GM18868 (cell line): Measurements from ENCODE around the gene OR8B8.
"Not testable (repeated sequence)": the region's sequence is repeated elsewhere in the genome, so short reads cannot be mapped to it uniquely, and the experiment has no call there.

Source experiments
- ATAC-seq: cut with Tn5 transposase; IDR thresholded peaks from one replicate; pipeline ENCODE4 v1.9.1; 2021; ENCODE audit warnings: mild to moderate bottlenecking, moderate library complexity; ENCODE audit not compliant: unreplicated experiment

OR8B8 gene

GRCh38 chr11:124442442-124442841, 3.1 kb downstream of the OR8B8 start:
- no peak for ATAC-seq

- ATAC-seq = no peak
These were observed 4.0 kb downstream of the OR8B8 start for GRCh38 chr11:124441519-124441918.

DNA sequence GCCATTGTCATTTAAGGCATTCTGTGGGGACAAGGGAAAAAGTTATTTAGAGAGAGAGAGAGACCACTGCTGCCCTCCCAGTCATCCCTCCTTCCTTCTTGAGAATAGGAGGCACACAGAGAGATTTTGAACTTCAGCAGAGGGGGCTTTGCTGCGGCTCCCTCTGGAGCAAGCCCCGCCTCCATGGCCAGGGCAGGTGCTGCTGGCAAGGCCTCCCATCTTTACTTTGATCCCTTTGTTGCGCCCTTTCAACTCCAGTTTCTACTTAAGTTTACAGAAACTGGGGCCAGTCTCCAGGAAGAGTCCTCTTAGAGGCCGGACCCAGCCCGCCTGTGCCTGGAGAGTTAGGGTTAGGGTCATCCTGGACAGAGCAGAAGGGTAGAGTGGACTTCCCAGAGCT, 4.4 kb downstream of the OR8B8 start:
- no peak for ATAC-seq

- no peak for ATAC-seq
These were observed 4.9 kb downstream of the OR8B8 start for GRCh38 chr11:124440608-124441007.

- ATAC-seq = no peak
These were observed 10.8 kb downstream of the OR8B8 start for GRCh38 chr11:124434699-124435098.

GRCh38 chr11:124429599-124429998, 15.9 kb downstream of the OR8B8 start:
- ATAC-seq = no peak

- ATAC-seq = no peak
These were observed 21.0 kb downstream of the OR8B8 start, which contains the start of gene OR8B4 for GRCh38 chr11:124424384-124424921. Gene OR8B4, minus strand, starts transcription at chr11:124424871. Its CDS starts 0 bp downstream, at chr11:124424871.

- no peak for ATAC-seq
These were observed 24.5 kb downstream of the OR8B8 start for GRCh38 chr11:124421043-124421442.

DNA sequence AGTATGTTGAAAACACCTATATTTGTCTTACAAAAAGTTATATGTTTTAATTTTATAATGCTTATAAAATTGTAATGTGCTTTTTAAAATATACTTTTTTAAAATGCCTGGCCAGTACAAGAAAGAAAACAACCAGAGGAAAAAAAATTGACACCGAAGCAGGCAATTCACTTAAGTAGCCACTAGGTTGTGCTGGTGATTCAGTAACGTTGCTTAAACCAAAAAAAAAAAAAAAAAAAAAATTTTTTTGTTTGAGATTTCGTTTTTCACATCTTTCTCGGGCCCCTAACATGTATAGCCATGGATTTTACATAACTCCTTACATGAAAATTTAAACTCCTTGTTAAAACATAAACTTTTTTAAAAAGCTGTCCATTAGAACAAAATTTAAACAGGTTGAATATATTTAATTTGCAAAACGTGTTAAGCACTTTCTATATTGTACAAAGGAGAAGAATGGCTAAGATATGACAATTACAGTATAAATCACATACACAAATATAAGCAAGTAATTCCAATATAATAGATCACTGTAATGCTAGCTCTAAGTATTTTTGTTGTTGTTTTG, 30.1 kb downstream of the OR8B8 start:
- ATAC-seq = no peak

GRCh38 chr11:124409906-124410305, 35.6 kb downstream of the OR8B8 start:
- no peak for ATAC-seq

DNA sequence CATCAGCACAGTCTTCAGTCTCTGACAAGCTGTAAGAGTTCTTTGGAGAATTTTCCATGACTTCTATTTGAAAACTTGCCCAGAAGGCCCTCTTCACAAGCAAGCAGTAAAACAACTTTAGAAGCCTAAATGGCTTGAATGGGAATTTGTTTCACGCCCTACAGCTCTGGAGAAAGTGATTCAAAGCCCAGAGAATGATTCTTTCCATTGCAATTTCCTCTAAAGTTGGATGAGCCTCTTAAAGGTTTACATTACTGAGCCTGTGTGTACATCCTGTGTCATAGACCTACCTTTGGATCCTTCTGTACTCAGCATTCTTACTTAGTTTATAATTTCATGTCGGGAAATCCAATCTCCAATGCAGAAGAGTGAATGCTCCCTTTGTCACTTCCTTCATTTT, 39.9 kb downstream of the OR8B8 start:
- ATAC-seq = no peak

- ATAC-seq = not testable (repeated sequence)
These were observed 42.3 kb downstream of the OR8B8 start for GRCh38 chr11:124403186-124403585.

- ATAC-seq = peak; percentile 93
These were observed 43.1 kb downstream of the OR8B8 start for GRCh38 chr11:124402326-124402922.

DNA sequence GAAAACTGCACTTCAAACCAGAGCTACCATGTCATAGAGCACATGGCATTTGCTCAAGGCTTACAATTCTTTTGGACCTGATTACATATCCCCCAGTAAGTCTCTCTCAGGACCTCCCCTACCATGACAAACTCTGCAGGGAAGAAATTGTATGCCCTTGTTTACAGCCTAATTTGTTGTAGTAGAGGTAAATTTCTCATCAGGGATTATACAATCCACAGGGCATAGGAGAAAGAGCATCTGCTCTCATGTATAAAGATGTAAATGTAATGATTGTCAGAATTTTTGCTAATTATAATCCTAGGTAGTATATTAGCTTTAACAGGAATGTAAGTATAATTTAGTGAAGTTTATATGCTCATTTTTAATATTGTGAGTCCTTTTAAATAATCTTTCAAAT, 46.6 kb downstream of the OR8B8 start, which contains the start of gene OR8B3:
OR8B3 (minus strand) TSS at position 101 of the 400 bp plus-strand sequence. CDS start 1,673 bp downstream, outside the sequence.
- ATAC-seq = no peak

DNA sequence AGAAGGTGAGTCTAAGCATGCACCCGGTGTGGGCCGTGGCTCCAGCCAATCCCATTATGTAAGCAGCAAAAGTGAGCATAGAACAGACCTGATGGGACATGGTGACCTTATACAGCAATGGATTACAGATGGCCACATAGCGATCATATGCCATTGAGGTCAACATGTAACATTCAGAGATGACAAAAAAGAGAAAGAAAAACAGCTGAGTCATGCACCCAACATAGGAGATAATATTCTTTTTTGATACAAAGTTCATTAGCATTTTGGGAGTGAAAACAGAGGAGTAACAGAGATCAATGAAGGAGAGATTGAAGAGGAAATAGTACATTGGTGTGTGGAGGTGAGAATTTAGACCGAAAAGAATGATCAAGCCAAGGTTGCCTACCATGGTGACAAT, 48.6 kb downstream of the OR8B8 start:
- not testable (repeated sequence) for ATAC-seq

GRCh38 chr11:124394408-124394807, 51.1 kb downstream of the OR8B8 start:
- ATAC-seq = no peak
